ENCODE results near the gene FBXW4.

- no peak for TF ChIP-seq CTCF (IDR thresholded peaks at IDR 0.05; ENCODE audit: poor library complexity, severe bottlenecking)
- TF ChIP-seq RAD21 (conservative IDR thresholded peaks at IDR 0.05) = no peak
- TF ChIP-seq POLR2AphosphoS5 (IDR thresholded peaks at IDR 0.05) = no peak
These were observed 844 bp downstream of the FBXW4 start for GRCh38 chr10:101693978-101694673.
